Omental fat pad (tissue), 4 donors: Measurements from ENCODE around the gene LHFPL2. TPM values are rescaled to one million over a fixed set of nuclear protein-coding genes. Genes with fewer than 3 reads are reported as not detected.

Experiments
- ATAC-seq: fragments of 150-250 bp; one replicate; pipeline ENCODE4 v1.9.1; 2016; ENCODE audit warnings: mild to moderate bottlenecking, moderate library complexity; ENCODE audit not compliant: low FRiP score
- DNase-seq: peaks from one replicate; pipeline ENCODE4 v3.0.0-alpha.2; 2019; ENCODE audit warnings: low spot score
- total RNA-seq, 4 donors: library from RNA; depleted of rRNA; stranded (reverse); fragments of >200 nt; gene quantifications; one replicate each; pipeline ENCODE4 v1.1.0, GENCODE V29; 2016
- TF ChIP-seq, protein P1 (sequence below), 3 donors: fragments of 450-650 bp; IDR thresholded peaks; one replicate each; pipeline ENCODE4 v1.5.1; 2016 to 2017; ENCODE audit warnings: antibody characterized with exemption in 3 of 3, mild to moderate bottlenecking in 3 of 3, moderate library complexity in 2 of 3

LHFPL2 gene
- total RNA-seq, 4 donors from 2014 or later = 37.1 to 146 (median 45.9) TPM

DNA sequence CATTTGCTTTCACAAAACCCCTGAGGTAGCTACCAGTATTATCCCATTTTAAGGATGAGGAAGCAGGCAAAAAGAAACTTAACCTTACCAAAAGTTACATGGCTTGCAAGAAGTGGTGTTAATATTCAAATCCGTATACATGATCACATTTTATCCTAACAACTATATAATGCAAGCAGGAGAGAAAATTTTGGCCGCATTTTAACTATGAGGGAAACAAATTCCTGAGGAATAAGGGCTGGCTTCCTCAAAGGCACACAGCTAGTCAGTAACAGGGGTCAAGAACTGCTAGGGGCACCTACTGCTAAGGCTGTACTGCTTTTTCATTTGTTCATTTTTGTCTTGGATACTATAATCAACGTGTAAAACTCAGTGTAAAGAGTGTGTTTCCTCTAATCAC, 81.0 kb downstream of the LHFPL2 start:
- DNase-seq (no peak), ATAC-seq (no peak)
- TF ChIP-seq, protein P1, sequence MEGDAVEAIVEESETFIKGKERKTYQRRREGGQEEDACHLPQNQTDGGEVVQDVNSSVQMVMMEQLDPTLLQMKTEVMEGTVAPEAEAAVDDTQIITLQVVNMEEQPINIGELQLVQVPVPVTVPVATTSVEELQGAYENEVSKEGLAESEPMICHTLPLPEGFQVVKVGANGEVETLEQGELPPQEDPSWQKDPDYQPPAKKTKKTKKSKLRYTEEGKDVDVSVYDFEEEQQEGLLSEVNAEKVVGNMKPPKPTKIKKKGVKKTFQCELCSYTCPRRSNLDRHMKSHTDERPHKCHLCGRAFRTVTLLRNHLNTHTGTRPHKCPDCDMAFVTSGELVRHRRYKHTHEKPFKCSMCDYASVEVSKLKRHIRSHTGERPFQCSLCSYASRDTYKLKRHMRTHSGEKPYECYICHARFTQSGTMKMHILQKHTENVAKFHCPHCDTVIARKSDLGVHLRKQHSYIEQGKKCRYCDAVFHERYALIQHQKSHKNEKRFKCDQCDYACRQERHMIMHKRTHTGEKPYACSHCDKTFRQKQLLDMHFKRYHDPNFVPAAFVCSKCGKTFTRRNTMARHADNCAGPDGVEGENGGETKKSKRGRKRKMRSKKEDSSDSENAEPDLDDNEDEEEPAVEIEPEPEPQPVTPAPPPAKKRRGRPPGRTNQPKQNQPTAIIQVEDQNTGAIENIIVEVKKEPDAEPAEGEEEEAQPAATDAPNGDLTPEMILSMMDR (IDR thresholded peaks at IDR 0.05) = no peak

DNA sequence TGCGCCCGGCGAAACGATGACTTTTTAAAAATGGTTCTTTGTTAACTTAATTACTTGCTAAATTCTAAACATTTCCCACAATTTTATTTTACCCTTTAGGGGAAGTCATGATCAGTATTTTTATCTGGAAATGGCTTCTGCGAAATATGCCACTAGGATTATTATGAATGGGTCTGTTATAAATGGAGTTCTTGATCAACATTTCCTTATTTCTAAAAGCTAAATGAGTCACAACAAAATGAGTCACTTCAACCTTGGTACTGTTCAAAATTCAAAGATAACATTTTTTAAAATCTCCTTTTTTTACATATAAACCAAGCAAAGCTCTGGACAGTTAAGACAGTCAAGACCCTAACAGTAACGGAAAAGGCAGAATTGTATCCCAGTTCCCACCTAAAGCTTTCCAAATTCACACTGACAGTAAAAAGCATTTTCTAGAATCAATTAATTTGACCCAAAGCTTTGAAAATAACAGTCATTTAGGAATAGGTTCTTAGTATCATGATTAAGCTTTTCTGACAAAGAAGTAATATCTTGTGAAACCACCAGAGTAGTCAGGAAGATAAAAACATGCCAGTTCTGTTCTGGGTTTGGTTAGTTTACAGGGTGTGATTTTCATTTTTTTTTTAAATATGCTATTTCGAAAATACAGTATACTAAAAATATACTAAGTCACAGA, 81.7 kb downstream of the LHFPL2 start:
- TF ChIP-seq, protein P1 (IDR thresholded peaks at IDR 0.05) = no peak
- peak; percentile 74 for ATAC-seq
- DNase-seq = no peak

DNA sequence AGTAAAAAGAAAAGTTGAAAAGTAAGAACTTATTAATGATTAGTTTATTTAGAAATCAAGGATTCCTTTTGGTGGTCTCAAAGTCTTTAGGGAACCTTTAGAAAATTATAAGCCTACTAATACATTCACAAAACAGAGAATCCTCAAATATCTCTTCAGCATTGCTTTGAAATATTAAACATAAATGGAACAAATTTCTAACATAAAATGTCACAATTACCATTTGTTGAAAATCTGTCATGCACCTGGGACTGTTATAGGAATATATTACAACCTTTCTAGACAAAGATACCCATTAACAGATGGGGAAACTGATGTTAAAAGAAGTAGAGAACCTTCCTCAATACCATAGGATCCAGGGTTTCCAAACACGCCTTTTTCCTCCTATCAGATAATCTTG, 83.2 kb downstream of the LHFPL2 start:
- TF ChIP-seq, protein P1 (IDR thresholded peaks at IDR 0.05) = no peak
- DNase-seq (no peak), ATAC-seq (no peak)

DNA sequence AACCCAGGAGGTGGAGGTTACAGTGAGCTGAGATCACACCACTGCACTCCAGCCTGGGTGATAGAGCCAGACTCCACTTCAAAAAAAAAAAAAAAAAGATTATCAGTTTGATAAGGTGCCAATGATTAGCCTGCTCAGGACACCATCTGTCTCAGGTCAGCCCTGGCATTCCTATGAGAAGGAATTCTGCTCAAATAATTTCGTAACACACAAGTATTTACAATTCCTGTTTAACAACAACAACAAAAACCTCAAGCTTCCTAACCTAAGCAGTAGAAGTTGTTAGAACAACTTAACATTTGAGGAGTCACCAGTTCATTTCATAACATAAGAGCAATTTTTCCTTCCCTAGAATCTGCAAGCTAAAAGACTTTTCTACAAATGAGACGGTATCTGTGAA, 85.0 kb downstream of the LHFPL2 start:
- ATAC-seq (no peak), DNase-seq (no peak)
- TF ChIP-seq, protein P1 (IDR thresholded peaks at IDR 0.05) = no peak

DNA sequence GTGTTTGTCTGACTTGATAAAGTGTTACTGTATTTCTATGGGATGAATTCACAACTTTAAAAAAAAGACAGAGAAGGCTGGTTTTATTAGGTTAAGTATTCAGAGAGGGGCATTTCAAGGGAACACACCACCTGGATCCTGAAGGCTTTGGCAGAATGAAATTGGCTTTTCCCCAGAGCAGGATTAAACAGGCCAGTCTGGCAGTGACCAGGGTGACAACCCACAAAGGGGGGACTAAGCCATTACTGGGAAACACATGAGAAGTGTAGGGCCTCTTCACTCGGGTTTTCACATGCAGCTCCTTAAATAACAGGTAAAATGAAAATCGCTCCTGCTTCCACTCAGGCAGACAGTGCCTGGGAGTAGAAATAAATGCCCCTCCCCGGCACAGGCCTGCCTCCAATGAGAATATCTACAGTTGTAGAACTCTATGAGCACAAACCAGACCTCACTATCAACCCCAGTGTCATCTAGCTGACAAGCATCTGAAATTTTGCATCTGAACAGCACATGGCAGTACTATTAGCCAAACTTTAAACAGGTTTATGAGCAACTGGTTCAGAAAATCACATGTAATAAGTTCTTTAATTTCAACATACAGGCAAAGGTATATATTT, 85.8 kb downstream of the LHFPL2 start:
- no peak for ATAC-seq
- TF ChIP-seq, protein P1 (IDR thresholded peaks at IDR 0.05) = no peak
- no peak for DNase-seq

DNA sequence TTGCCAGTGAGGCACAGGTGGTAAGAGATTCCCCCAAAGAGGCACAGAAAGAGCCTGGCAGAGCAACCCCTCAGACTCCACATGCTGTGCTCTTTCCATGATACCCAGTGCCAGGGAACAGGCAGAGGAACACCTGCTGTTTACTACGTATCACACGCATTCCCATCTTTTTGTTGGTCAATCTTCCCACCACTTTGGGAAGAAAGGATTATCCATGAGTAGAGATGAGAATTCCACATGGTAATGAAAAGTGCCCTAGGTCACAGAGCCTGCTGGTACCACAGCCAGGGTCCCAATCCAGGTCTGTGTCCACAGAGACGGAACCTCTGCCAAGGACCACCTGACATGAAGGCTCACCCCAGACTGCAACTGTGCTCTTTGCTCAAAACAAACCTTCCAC, 86.6 kb downstream of the LHFPL2 start:
- TF ChIP-seq, protein P1 (IDR thresholded peaks at IDR 0.05) = no peak
- ATAC-seq (no peak), DNase-seq (no peak)

DNA sequence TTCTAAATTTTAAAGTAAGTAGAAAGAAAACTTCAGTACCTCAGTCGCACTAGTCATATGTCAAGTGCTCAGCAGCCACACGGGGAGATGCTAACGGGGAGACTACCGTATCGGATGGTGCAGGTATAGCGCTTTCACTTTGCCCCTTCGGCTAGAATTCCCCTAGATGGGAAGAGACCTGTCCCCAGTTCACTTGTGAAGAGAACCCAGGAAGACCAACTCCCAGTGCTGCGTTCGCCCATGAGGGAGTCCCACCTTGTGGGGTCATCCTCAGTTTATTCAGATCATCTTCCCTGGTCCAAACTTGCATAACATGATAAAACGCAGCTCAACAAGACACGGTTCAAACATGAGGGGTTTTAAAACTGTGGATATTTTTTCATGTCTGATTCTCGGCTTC, 87.3 kb downstream of the LHFPL2 start:
- TF ChIP-seq, protein P1 (IDR thresholded peaks at IDR 0.05) = no peak
- ATAC-seq = no peak
- DNase-seq = no peak
